ENCODE measurements around the gene CES4A. TPM values are rescaled to one million over a fixed set of nuclear protein-coding genes. Genes with fewer than 3 reads are reported as not detected.
A peak's percentile ranks its signal among the peaks of the same experiment; 100 is the strongest.

CES4A gene
- total and polyA plus RNA-seq, 2 of the 13 experiments (the other 11 are each of a cell fraction or from before 2014, with no cell fraction given): 0.09 to 0.17 TPM

- FAIRE-seq: no peak
Measured at GRCh38 chr16:66950971-66951790, 37.2 kb upstream of the CES4A start.

More at GRCh38 chr16:66950971-66951790, 37.2 kb upstream of the CES4A start:
- DNase-seq (ENCODE audit: low spot score): no peak
- in situ Hi-C loops (cut with HindIII; ENCODE audit: extremely low pct_ligation_motif_present, low pct_unique_long_range_greater_than_20kb) (no loop called here), intact Hi-C loops (cut with micrococcal nuclease; ENCODE audit: unreplicated experiment) (loop anchor here (10.0 kb wide), 1 partner anchor 64 kb away; no protein-coding TSS in a partner anchor)
- H3K79me2 ChIP-seq (ENCODE audit: insufficient read depth, low read length): no peaks in the 10 kb centered on the region
- ChIA-PET POLR2A (no interaction called here), CTCF (ENCODE audit: low intra/inter-chr PET ratio, low total read pairs) (no interaction called here)
- peaks cover 4 to 24% of the 10 kb centered on the region in 2 experiments; a peak in 4 of 5 replicates for H3K27me3 ChIP-seq (ENCODE audit: control insufficient read depth in 1 of 2, insufficient read depth in 2 of 2, low read length in 2 of 2)
- H3K4me3 ChIP-seq (replicated peaks in 1 of 3; ENCODE audit: insufficient read depth in 1 of 3, low read depth in 2 of 3, low read length in 3 of 3): no peak overlapping the region
- no peak overlapping the region for H2AFZ ChIP-seq (ENCODE audit: low read length)
- no TSS peak for BruUV-seq (replicated peaks)
- TF ChIP-seq ZNF652 (CRISPR knock-in tag; IDR thresholded peaks at IDR 0.05; ENCODE audit: borderline replicate concordance, low read depth) (no peak), ZFP91 (CRISPR knock-in tag; IDR thresholded peaks at IDR 0.05; ENCODE audit: borderline replicate concordance) (no peak), ZNF7 (CRISPR knock-in tag; IDR thresholded peaks at IDR 0.05) (peak; percentile 39), MAFF (IDR thresholded peaks at IDR 0.05; ENCODE audit: low read depth, low read length) (peak; percentile 40; the same call in 1 of the 2 replicates), MAFK (conservative IDR thresholded peaks at IDR 0.05 in 1 of 2, IDR thresholded peaks at IDR 0.05 in 1 of 2; ENCODE audit: low read length in 2 of 2) (peak; percentile 47 to 56), NFE2L2 (IDR thresholded peaks at IDR 0.05; ENCODE audit: low read length) (peak; percentile 85), ZNF484 (CRISPR knock-in tag; IDR thresholded peaks at IDR 0.05; ENCODE audit: borderline replicate concordance, low read depth) (peak; percentile 97; the same call in 1 of the 2 replicates)
- H3K9me3 ChIP-seq (ENCODE audit: low read length): 0 out of 2 replicates have a peak, but pooled peaks cover 5% of the 10 kb centered on the region
- H3K27ac ChIP-seq (ENCODE audit: extremely low read length, insufficient read depth, low read length): no peak overlapping the region
- H3K36me3 ChIP-seq (replicated peaks in 1 of 2; ENCODE audit: control insufficient read depth in 1 of 2, insufficient read depth in 2 of 2, low read length in 2 of 2): no peaks in the 10 kb centered on the region
- WGBS (ENCODE audit: low lambda C conversion rate): 60% methylated on average over 4 of the region's 4 CpGs
- no peak for ATAC-seq
- no peaks in the 10 kb centered on the region for H4K20me1 ChIP-seq (ENCODE audit: insufficient read depth, low read length)
- H3K4me1 ChIP-seq (ENCODE audit: insufficient read depth, low read length): peaks cover 70% of the 10 kb centered on the region
- H3K9ac ChIP-seq (ENCODE audit: insufficient read depth, low read depth, low read length): no peak overlapping the region
- H3K4me2 ChIP-seq (ENCODE audit: low read depth, low read length): no peak overlapping the region
